ENCODE data around the gene ATG7.

DNA sequence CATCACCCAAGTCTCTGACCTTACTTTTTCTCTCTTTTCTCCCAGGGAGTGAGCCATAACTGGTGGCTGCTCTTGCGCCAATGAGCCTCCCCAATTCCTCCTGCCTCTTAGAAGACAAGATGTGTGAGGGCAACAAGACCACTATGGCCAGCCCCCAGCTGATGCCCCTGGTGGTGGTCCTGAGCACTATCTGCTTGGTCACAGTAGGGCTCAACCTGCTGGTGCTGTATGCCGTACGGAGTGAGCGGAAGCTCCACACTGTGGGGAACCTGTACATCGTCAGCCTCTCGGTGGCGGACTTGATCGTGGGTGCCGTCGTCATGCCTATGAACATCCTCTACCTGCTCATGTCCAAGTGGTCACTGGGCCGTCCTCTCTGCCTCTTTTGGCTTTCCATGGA, 13.2 kb upstream of the ATG7 start:
- no peak for TF ChIP-seq POLR2A (IDR thresholded peaks at IDR 0.05)
- TF ChIP-seq, protein P1, sequence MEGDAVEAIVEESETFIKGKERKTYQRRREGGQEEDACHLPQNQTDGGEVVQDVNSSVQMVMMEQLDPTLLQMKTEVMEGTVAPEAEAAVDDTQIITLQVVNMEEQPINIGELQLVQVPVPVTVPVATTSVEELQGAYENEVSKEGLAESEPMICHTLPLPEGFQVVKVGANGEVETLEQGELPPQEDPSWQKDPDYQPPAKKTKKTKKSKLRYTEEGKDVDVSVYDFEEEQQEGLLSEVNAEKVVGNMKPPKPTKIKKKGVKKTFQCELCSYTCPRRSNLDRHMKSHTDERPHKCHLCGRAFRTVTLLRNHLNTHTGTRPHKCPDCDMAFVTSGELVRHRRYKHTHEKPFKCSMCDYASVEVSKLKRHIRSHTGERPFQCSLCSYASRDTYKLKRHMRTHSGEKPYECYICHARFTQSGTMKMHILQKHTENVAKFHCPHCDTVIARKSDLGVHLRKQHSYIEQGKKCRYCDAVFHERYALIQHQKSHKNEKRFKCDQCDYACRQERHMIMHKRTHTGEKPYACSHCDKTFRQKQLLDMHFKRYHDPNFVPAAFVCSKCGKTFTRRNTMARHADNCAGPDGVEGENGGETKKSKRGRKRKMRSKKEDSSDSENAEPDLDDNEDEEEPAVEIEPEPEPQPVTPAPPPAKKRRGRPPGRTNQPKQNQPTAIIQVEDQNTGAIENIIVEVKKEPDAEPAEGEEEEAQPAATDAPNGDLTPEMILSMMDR (IDR thresholded peaks at IDR 0.05): no peak

All from uterus (tissue), 2 donors.